ENCODE data around the gene COG4.

COG4 gene

DNA sequence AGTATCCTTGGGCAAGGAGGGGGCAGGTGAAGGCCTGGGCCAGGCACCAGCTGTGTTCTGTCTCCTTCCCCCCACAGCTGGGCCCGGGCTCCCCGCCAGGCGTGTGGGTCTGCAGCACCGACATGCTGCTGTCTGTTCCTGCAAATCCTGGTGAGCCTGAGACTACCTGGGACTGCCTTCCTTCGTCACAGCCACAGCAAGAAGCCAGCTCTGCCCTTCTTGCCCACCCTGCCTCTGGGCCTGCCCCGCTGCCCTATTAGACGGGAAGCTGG is 56.6 kb downstream of the COG4 start:
- Histone ChIP-seq H3K4me2 (no peak overlapping the region), H3K36me3 (peaks cover 0 to 31% (median 10%) of the 10 kb centered on the region in 11 experiments; a peak in 11 of 22 replicates), H4K20me1 (peaks cover 0 to 36% (median 0%) of the 10 kb centered on the region in 11 experiments; a peak in 3 of 22 replicates), H3K4me3 (no peak overlapping the region), H3K27me3 (no peaks in the 10 kb centered on the region), H3K4me1 (peaks cover 0 to 7% (median 0%) of the 10 kb centered on the region in 10 experiments; a peak in 2 of 20 replicates), H3K9ac (no peak overlapping the region), H3K9me3 (replicated peaks in 1 of 11) (no peaks in the 10 kb centered on the region), H3K27ac (no peak overlapping the region)
- no peak for TF ChIP-seq Cebpa-rat (IDR thresholded peaks at IDR 0.05)

DNA sequence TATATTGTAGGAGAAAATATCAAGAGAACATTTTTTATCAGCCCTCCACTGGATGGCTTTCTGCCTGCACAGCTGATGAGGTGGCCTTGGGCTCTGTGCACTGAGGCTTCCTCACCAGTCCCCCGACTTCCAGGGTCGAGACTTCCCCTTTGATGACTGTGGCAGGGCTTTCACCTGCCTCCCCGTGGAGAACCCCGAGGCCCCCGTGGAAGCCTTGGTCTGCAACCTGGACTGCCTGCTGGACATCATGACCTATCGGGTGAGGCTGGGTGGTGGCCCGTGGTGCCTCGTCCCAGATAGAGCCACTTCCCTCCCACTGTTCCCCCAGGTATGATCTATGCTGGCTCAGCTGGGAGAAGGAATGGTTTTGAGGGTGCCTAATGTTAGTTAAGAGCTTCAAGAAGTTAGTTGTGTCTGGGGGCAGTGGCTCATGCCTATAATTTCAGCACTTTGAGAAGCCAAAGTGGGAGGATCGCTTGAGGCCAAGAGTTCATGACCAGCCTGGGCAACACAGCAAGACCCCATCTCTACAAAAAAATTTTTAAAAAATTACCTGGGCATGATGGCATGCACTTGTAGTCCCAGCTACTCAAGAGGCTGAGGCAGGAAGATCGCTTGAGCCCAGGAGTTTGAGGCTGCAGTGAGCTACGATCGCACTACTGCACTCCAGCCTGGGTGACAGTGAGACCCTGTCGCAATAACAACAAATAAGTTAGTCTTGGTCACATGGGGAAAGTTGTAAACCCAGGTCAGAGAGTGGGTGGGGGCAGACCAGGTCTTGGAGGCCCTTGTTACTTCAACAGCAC is 57.2 kb downstream of the COG4 start:
- peaks cover 0 to 7% (median 5%) of the 10 kb centered on the region in 10 experiments; a peak in 13 of 20 replicates for H3K4me1 ChIP-seq
- peaks cover 0 to 31% (median 10%) of the 10 kb centered on the region in 11 experiments; a peak in 11 of 22 replicates for H3K36me3 ChIP-seq
- H3K27ac ChIP-seq, result no peak overlapping the region
- H4K20me1 ChIP-seq, result peaks cover 0 to 35% (median 0%) of the 10 kb centered on the region in 11 experiments; a peak in 3 of 22 replicates
- H3K27me3 ChIP-seq, result no peaks in the 10 kb centered on the region
- no peak for TF ChIP-seq Cebpa-rat (IDR thresholded peaks at IDR 0.05)
- no peak overlapping the region for H3K9ac ChIP-seq
- no peaks in the 10 kb centered on the region for H3K9me3 ChIP-seq (replicated peaks in 1 of 11)
- no peak overlapping the region for H3K4me2 ChIP-seq
- H3K4me3 ChIP-seq, result no peak overlapping the region

DNA sequence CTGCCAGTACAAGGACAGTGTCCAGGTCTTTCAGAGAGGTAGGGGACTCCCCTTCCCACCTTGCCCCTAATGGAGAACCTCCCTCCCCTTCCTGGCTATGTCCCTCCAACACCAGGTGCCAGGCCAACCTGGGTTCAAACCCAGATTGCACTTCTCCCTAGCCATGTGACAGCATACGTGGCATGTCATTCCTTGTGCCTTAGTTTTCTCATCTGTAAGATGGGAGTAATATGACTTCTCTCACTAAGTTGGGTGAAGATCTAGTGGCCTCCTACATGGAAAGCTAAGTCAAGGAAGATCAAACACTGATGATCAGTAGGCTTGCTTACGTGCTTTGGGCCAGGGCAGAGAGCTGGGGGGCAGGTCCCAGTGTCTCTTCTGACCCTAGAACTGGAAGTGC is 60.1 kb downstream of the COG4 start:
- H3K36me3 ChIP-seq, result peaks cover 0 to 31% (median 10%) of the 10 kb centered on the region in 11 experiments; a peak in 11 of 22 replicates
- H3K4me2 ChIP-seq, result no peak overlapping the region
- H3K27ac ChIP-seq, result no peak overlapping the region
- TF ChIP-seq Cebpa-rat (IDR thresholded peaks at IDR 0.05), result no peak
- no peak overlapping the region for H3K9ac ChIP-seq
- H3K9me3 ChIP-seq (replicated peaks in 1 of 11), result no peaks in the 10 kb centered on the region
- no peak overlapping the region for H3K4me3 ChIP-seq
- no peaks in the 10 kb centered on the region for H3K27me3 ChIP-seq
- H4K20me1 ChIP-seq, result peaks cover 0 to 22% (median 0%) of the 10 kb centered on the region in 11 experiments; a peak in 2 of 22 replicates
- peaks cover 0 to 12% (median 10%) of the 10 kb centered on the region in 10 experiments; a peak in 12 of 20 replicates for H3K4me1 ChIP-seq

DNA sequence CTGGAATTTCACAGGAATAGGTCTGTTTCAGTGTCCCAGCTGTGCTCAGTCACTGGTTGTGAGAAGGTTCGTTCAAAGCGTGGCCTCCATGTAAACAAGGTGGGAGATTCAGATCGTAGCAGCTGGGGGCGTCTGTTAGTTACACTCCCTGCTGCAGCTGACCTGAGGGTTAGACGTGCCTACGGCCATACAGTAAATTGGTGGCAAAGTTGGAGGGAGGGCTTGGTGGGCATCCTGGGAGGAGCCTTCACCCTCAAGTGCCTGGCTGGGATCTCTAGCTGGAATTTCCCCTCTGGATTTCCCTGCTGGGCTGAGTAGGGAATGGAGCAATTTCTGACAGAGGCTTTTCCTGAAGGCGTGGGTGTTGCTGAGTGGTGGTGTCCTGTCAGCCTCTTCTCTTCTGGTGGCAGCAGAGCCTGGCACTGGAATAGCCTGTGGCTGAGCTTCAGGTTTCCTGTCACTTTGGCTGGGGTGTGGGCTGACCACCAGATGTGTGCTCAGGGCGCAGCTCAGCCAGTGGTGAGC is 62.6 kb downstream of the COG4 start:
- Histone ChIP-seq H3K4me2 (peak overlapping the region in 6 of 11 experiments; percentile 1 to 46 (median 17); a peak in 7 of 22 replicates), H4K20me1 (peaks cover 0 to 6% (median 0%) of the 10 kb centered on the region in 11 experiments; a peak in 1 of 22 replicates), H3K4me1 (peaks cover under 1 to 14% (median 11%) of the 10 kb centered on the region in 10 experiments; a peak in 13 of 20 replicates), H3K36me3 (peaks cover 0 to 22% (median 10%) of the 10 kb centered on the region in 11 experiments; a peak in 11 of 22 replicates), H3K27ac (no peak overlapping the region), H3K9ac (peak overlapping the region in 1 of 11 experiments; percentile 26; a peak in 1 of 22 replicates), H3K27me3 (no peaks in the 10 kb centered on the region), H3K9me3 (replicated peaks in 1 of 11) (no peaks in the 10 kb centered on the region), H3K4me3 (no peak overlapping the region)
- no peak for TF ChIP-seq Cebpa-rat (IDR thresholded peaks at IDR 0.05)

DNA sequence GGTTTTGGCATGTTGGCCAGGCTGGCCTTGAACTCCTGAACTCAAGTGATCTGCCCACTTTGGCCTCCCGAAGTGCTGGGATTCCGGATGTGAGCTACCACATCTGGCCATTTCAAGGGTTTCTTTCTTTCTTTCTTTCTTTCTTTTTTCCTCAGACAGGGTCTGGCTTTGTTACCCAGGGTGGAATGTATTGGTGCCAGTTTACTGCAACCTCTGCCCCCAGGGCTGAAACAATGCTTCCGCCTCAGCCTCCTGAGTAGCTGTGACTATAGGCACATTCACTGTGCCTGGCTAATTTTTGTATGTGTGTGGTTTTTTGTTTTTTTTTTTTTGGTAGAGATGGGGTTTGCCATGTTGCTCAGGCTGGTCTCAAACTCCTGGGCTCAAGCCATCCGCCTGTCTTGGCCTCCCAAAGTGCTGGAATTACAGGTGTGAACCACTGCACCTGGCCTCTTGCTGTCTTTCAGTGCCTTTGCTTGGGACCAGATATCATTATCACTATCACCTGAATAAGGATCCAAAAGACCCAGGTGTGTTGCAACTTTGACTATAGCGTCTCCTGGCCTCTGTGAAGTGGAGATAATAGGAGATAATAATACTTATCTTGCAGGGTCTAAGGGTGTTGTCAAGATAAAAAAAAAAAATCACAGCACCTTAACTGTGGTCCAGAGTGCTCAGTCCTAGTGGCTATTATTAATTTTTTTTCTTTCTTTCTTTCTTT is 65.7 kb downstream of the COG4 start:
- no peak overlapping the region for H3K4me3 ChIP-seq
- no peak for TF ChIP-seq Cebpa-rat (IDR thresholded peaks at IDR 0.05)

DNA sequence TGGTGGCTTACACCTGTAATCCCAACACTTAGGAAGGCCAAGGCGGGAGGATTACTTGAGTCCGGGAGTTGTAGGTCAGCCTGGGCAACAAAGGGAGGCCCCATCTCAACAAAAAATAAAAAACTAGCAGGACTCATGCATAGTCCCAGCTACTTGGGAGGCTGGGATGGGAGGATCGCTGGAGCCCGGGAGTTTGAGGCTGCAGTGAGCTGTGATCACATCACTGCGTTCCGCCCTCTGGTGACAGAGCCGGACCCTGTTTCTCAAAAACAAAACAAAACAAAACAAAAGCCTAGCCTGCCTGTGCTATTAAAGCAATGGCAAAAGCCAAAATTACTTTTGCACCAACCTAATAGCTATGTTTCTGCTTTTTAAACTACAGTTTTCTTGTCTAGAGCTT is 67.4 kb downstream of the COG4 start:
- no peaks in the 10 kb centered on the region for H4K20me1 ChIP-seq
- H3K9ac ChIP-seq, result no peak overlapping the region
- H3K4me1 ChIP-seq, result peaks cover 18 to 26% (median 20%) of the 10 kb centered on the region in 10 experiments
- no peaks in the 10 kb centered on the region for H3K27me3 ChIP-seq
- H3K4me3 ChIP-seq, result no peak overlapping the region
- no peaks in the 10 kb centered on the region for H3K36me3 ChIP-seq
- peak overlapping the region in 4 of 11 experiments; percentile 3 to 94 (median 50); a peak in 4 of 22 replicates for H3K4me2 ChIP-seq
- H3K9me3 ChIP-seq (replicated peaks in 1 of 11), result no peaks in the 10 kb centered on the region
- no peak for TF ChIP-seq Cebpa-rat (IDR thresholded peaks at IDR 0.05)
- no peak overlapping the region for H3K27ac ChIP-seq

More for the DNA sequence above, 65.7 kb downstream of the COG4 start:
- no peaks in the 10 kb centered on the region for H3K36me3 ChIP-seq
- no peak overlapping the region for H3K27ac ChIP-seq
- no peak overlapping the region for H3K4me2 ChIP-seq
- H3K9ac ChIP-seq, result no peak overlapping the region
- 0 out of 22 replicates have a peak, but pooled peaks cover 0 to 6% (median 0%) of the 10 kb centered on the region in 11 experiments for H4K20me1 ChIP-seq
- H3K27me3 ChIP-seq, result no peaks in the 10 kb centered on the region
- H3K9me3 ChIP-seq (replicated peaks in 1 of 11), result no peaks in the 10 kb centered on the region
- peaks cover 19 to 34% (median 28%) of the 10 kb centered on the region in 10 experiments for H3K4me1 ChIP-seq

DNA sequence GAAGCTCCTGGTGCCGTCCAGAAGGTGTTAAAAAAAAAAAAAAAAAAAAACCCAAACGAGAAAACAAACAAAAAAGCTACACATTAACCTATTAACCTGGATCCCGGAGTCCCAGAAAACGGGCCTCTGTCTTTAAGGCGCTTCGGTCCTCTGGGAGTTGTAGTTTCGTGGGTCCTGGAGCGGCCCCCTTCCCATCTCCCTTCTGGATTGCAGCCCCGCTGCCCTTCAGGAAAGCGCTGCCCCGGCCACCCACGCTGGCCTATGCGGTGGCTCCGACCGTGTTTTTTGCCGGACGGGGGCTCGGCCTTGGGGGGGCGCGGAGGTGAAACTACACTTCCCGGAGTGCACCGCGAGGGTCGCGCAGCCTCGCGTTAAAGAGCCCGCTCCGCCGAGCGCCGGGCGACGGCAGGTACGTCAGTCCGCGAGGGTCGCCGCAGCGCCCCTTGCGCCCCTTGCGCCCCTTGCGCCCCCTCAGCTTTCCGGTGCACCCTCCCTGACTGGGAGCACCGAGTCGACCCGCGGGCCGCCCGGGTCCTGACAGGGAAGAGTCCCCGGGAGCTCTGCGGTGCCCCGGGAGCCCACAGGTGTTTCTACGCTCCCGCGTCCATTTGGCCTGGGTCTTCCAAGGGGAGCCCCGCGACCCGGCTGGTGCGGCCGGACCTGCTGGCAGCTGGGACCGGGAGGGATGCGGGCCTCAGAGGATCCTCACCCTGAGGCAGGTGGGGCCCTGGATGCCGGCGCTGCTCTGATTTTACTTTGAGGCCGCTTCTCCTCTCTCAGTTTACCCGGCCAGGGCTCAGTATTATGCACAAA is 68.9 kb downstream of the COG4 start, which contains the start of gene FCSK:
Gene FCSK (plus strand): TSS at position 374 of the 813 bp plus-strand sequence. CDS start 8,596 bp downstream, outside the sequence.
- Histone ChIP-seq H3K4me1 (peaks cover 14 to 23% (median 18%) of the 10 kb centered on the region in 10 experiments), H3K27me3 (no peaks in the 10 kb centered on the region), H3K27ac (peak within 1 kb of the TSS; percentile 96 to 100 (median 99)), H3K9ac (peak within 1 kb of the TSS; percentile 91 to 100 (median 97)), H3K9me3 (replicated peaks in 1 of 11) (no peaks in the 10 kb centered on the region), H4K20me1 (no peaks in the 10 kb centered on the region), H3K4me3 (peak within 1 kb of the TSS; percentile 82 to 100 (median 88)), H3K4me2 (peak within 1 kb of the TSS; percentile 81 to 99 (median 93)), H3K36me3 (no peaks in the 10 kb centered on the region)
- TF ChIP-seq Cebpa-rat (IDR thresholded peaks at IDR 0.05), result no peak

DNA sequence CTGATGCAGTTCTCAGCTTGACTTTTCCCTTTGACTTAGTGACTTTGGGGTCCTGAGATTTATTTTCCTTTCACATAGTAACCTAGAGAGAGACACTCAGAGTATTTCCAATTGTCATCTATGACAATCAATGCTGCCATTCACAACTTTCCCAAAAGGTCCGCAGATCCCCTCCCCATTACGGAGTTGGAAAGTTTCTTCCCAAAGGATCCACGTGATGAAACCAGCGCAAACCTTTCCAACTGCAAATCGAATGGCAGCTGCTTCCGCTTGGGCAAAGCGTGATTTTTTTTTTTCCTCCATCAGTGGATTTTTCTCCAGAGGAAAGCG is 69.5 kb downstream of the COG4 start:
- peak overlapping the region; percentile 81 to 99 (median 93) for H3K4me2 ChIP-seq
- no peak for TF ChIP-seq Cebpa-rat (IDR thresholded peaks at IDR 0.05)
- peak overlapping the region; percentile 82 to 100 (median 88) for H3K4me3 ChIP-seq
- peaks cover 14 to 23% (median 18%) of the 10 kb centered on the region in 10 experiments for H3K4me1 ChIP-seq
- no peaks in the 10 kb centered on the region for H3K27me3 ChIP-seq
- H4K20me1 ChIP-seq, result no peaks in the 10 kb centered on the region
- peak overlapping the region; percentile 96 to 100 (median 99) for H3K27ac ChIP-seq
- peak overlapping the region; percentile 91 to 100 (median 97) for H3K9ac ChIP-seq
- no peaks in the 10 kb centered on the region for H3K36me3 ChIP-seq
- H3K9me3 ChIP-seq (replicated peaks in 1 of 11), result no peaks in the 10 kb centered on the region

Data from BLaER1 treated with 17β-estradiol and CSF1 and Interleukin-3, amounts not matched to agents 10 nM and 100 nM (cell line).